ENCODE data around the gene ASPSCR1.
A peak's percentile ranks its signal among the peaks of the same experiment; 100 is the strongest.

Gene ASPSCR1

GRCh38 chr17:81929253-81930141 is 47.9 kb upstream of the ASPSCR1 start:
- no peak overlapping the region for H4K91ac ChIP-seq (ENCODE audit: low read depth, low read length, poor library complexity)
- H3K23ac ChIP-seq (ENCODE audit: low read depth, low read length, poor library complexity) = peak overlapping the region; percentile 98
- peak overlapping the region; percentile 97 for H3K9ac ChIP-seq (ENCODE audit: low read depth, low read length, poor library complexity)
- H3K4me3 ChIP-seq (ENCODE audit: low read length in 2 of 2) = peak overlapping the region in 1 of 2 donors; percentile 74
- peaks cover 2 to 18% of the 10 kb centered on the region in 2 donors for H3K36me3 ChIP-seq (replicated peaks in 1 of 2; ENCODE audit: control insufficient read depth in 2 of 2, insufficient read depth in 2 of 2, low read length in 2 of 2)
- H3K4me2 ChIP-seq (ENCODE audit: insufficient read depth, low read length, poor library complexity, severe bottlenecking) = peak overlapping the region; percentile 93
- H4K8ac ChIP-seq (ENCODE audit: low read depth, low read length) = peak overlapping the region; percentile 17
- peak overlapping the region; percentile 97 for H2AK5ac ChIP-seq (ENCODE audit: low read depth, low read length)
- no peak overlapping the region for H3K27ac ChIP-seq (replicated peaks; ENCODE audit: low read length)
- peaks cover 34% of the 10 kb centered on the region for H3K79me1 ChIP-seq (ENCODE audit: low read depth, low read length)
- H3K4me1 ChIP-seq (ENCODE audit: control insufficient read depth in 2 of 2, insufficient read depth in 1 of 2, low read depth in 1 of 2, low read length in 2 of 2) = peaks cover 20 to 21% of the 10 kb centered on the region in 2 donors
- peak overlapping the region; percentile 97 for H3K14ac ChIP-seq (ENCODE audit: low read length)
- H3K9me3 ChIP-seq (replicated peaks in 1 of 2; ENCODE audit: control insufficient read depth in 2 of 2, insufficient read depth in 1 of 2, low read depth in 1 of 2, low read length in 2 of 2) = no peaks in the 10 kb centered on the region
- no CpG with 5 or more reads among the region's 31 CpGs for WGBS, 2 donors (ENCODE audit: extremely low coverage in 2 of 2, insufficient read length in 2 of 2, insufficient replicate concordance in 1 of 2)
- H3K4ac ChIP-seq (ENCODE audit: low read length) = no peak overlapping the region
- peak overlapping the region; percentile 90 for H2BK5ac ChIP-seq (ENCODE audit: low read length)
- H2BK15ac ChIP-seq (ENCODE audit: low read length) = no peak overlapping the region
- no peak overlapping the region for H2BK120ac ChIP-seq (ENCODE audit: low read depth, low read length)
- H3K18ac ChIP-seq (ENCODE audit: low read length) = peak overlapping the region; percentile 97
- H2AFZ ChIP-seq (ENCODE audit: low read length) = no peak overlapping the region
- DNase-seq (ENCODE audit: low spot score) = no peak
- peaks cover 0 to 10% (median 0%) of the 10 kb centered on the region in 3 experiments for H3K27me3 ChIP-seq (ENCODE audit: control insufficient read depth in 3 of 3, insufficient read depth in 3 of 3, low read depth in 1 of 3, low read length in 3 of 3)
- H2BK12ac ChIP-seq (ENCODE audit: low read length) = peak overlapping the region; percentile 97

GRCh38 chr17:81930142-81931125 is 47.0 kb upstream of the ASPSCR1 start:
- Histone ChIP-seq H3K36me3 (replicated peaks in 1 of 2; ENCODE audit: control insufficient read depth in 2 of 2, insufficient read depth in 2 of 2, low read length in 2 of 2) (peaks cover 6 to 26% of the 10 kb centered on the region in 2 donors), H2BK15ac (ENCODE audit: low read length) (no peak overlapping the region), H3K9ac (ENCODE audit: low read depth, low read length, poor library complexity) (no peak overlapping the region), H2BK5ac (ENCODE audit: low read length) (peak overlapping the region; percentile 53), H3K4me1 (ENCODE audit: control insufficient read depth in 2 of 2, insufficient read depth in 1 of 2, low read depth in 1 of 2, low read length in 2 of 2) (peaks cover 12 to 13% of the 10 kb centered on the region in 2 donors), H2BK120ac (ENCODE audit: low read depth, low read length) (no peak overlapping the region), H3K9me3 (replicated peaks in 1 of 2; ENCODE audit: control insufficient read depth in 2 of 2, insufficient read depth in 1 of 2, low read depth in 1 of 2, low read length in 2 of 2) (no peaks in the 10 kb centered on the region), H2AFZ (ENCODE audit: low read length) (no peak overlapping the region), H3K4me3 (ENCODE audit: low read length in 2 of 2) (no peak overlapping the region), H3K4ac (ENCODE audit: low read length) (no peak overlapping the region), H2BK12ac (ENCODE audit: low read length) (no peak overlapping the region), H3K27me3 (ENCODE audit: control insufficient read depth in 3 of 3, insufficient read depth in 3 of 3, low read depth in 1 of 3, low read length in 3 of 3) (peaks cover 0 to 10% (median 0%) of the 10 kb centered on the region in 3 experiments), H4K91ac (ENCODE audit: low read depth, low read length, poor library complexity) (no peak overlapping the region), H3K18ac (ENCODE audit: low read length) (no peak overlapping the region), H3K27ac (replicated peaks; ENCODE audit: low read length) (no peak overlapping the region), H3K4me2 (ENCODE audit: insufficient read depth, low read length, poor library complexity, severe bottlenecking) (no peak overlapping the region), H3K79me1 (ENCODE audit: low read depth, low read length) (peaks cover 32% of the 10 kb centered on the region), H4K8ac (ENCODE audit: low read depth, low read length) (no peak overlapping the region), H3K14ac (ENCODE audit: low read length) (no peak overlapping the region), H2AK5ac (ENCODE audit: low read depth, low read length) (no peak overlapping the region), H3K23ac (ENCODE audit: low read depth, low read length, poor library complexity) (peak overlapping the region; percentile 85)
- no CpG with 5 or more reads among the region's 20 CpGs for WGBS, 2 donors (ENCODE audit: extremely low coverage in 2 of 2, insufficient read length in 2 of 2, insufficient replicate concordance in 1 of 2)
- DNase-seq (ENCODE audit: low spot score) = no peak

GRCh38 chr17:81931189-81931556 is 46.3 kb upstream of the ASPSCR1 start:
- no peak overlapping the region for H4K91ac ChIP-seq (ENCODE audit: low read depth, low read length, poor library complexity)
- peaks cover 6 to 29% of the 10 kb centered on the region in 2 donors for H3K36me3 ChIP-seq (replicated peaks in 1 of 2; ENCODE audit: control insufficient read depth in 2 of 2, insufficient read depth in 2 of 2, low read length in 2 of 2)
- no peak overlapping the region for H3K14ac ChIP-seq (ENCODE audit: low read length)
- H3K23ac ChIP-seq (ENCODE audit: low read depth, low read length, poor library complexity) = peak overlapping the region; percentile 90
- H3K4me2 ChIP-seq (ENCODE audit: insufficient read depth, low read length, poor library complexity, severe bottlenecking) = no peak overlapping the region
- H4K8ac ChIP-seq (ENCODE audit: low read depth, low read length) = no peak overlapping the region
- no peak overlapping the region for H3K27ac ChIP-seq (replicated peaks; ENCODE audit: low read length)
- H3K4me3 ChIP-seq (ENCODE audit: low read length in 2 of 2) = peak overlapping the region in 1 of 2 donors; percentile 16
- H2BK120ac ChIP-seq (ENCODE audit: low read depth, low read length) = no peak overlapping the region
- H2BK5ac ChIP-seq (ENCODE audit: low read length) = peak overlapping the region; percentile 53
- H2BK15ac ChIP-seq (ENCODE audit: low read length) = no peak overlapping the region
- peaks cover 0 to 10% (median 0%) of the 10 kb centered on the region in 3 experiments for H3K27me3 ChIP-seq (ENCODE audit: control insufficient read depth in 3 of 3, insufficient read depth in 3 of 3, low read depth in 1 of 3, low read length in 3 of 3)
- no peak overlapping the region for H2AK5ac ChIP-seq (ENCODE audit: low read depth, low read length)
- no peak overlapping the region for H3K18ac ChIP-seq (ENCODE audit: low read length)
- peaks cover 32% of the 10 kb centered on the region for H3K79me1 ChIP-seq (ENCODE audit: low read depth, low read length)
- H3K4ac ChIP-seq (ENCODE audit: low read length) = no peak overlapping the region
- H3K4me1 ChIP-seq (ENCODE audit: control insufficient read depth in 2 of 2, insufficient read depth in 1 of 2, low read depth in 1 of 2, low read length in 2 of 2) = peaks cover 9 to 13% of the 10 kb centered on the region in 2 donors
- no peak overlapping the region for H2AFZ ChIP-seq (ENCODE audit: low read length)
- no peaks in the 10 kb centered on the region for H3K9me3 ChIP-seq (replicated peaks in 1 of 2; ENCODE audit: control insufficient read depth in 2 of 2, insufficient read depth in 1 of 2, low read depth in 1 of 2, low read length in 2 of 2)
- no CpG with 5 or more reads among the region's 13 CpGs for WGBS, 2 donors (ENCODE audit: extremely low coverage in 2 of 2, insufficient read length in 2 of 2, insufficient replicate concordance in 1 of 2)
- DNase-seq (ENCODE audit: low spot score) = no peak
- H2BK12ac ChIP-seq (ENCODE audit: low read length) = no peak overlapping the region
- peak overlapping the region; percentile 46 for H3K9ac ChIP-seq (ENCODE audit: low read depth, low read length, poor library complexity)

Measured in neuronal stem cell (in vitro differentiated cells).